GM21390 (cell line): ENCODE data around the gene SLCO2B1.

ENCODE experiments used
- ATAC-seq: cut with Tn5 transposase; IDR thresholded peaks from one replicate; pipeline ENCODE4 v1.9.1; 2021; ENCODE audit not compliant: unreplicated experiment

Gene SLCO2B1

GRCh38 chr11:75191330-75191717 is 40.4 kb downstream of the SLCO2B1 start:
- ATAC-seq: no peak

- ATAC-seq: no peak
Measured at GRCh38 chr11:75193271-75193670, 42.4 kb downstream of the SLCO2B1 start.

- no peak for ATAC-seq
Measured at GRCh38 chr11:75193711-75194110, 42.8 kb downstream of the SLCO2B1 start.

- ATAC-seq: no peak
Measured at GRCh38 chr11:75194147-75194546, 43.2 kb downstream of the SLCO2B1 start.

- no peak for ATAC-seq
Measured at GRCh38 chr11:75195167-75195962, 44.5 kb downstream of the SLCO2B1 start.

GRCh38 chr11:75196426-75196825 is 45.5 kb downstream of the SLCO2B1 start:
- no peak for ATAC-seq

GRCh38 chr11:75197512-75198277 is 46.8 kb downstream of the SLCO2B1 start:
- ATAC-seq: no peak

- ATAC-seq: no peak
Measured at GRCh38 chr11:75198278-75198973, 47.5 kb downstream of the SLCO2B1 start.

GRCh38 chr11:75199412-75199955 is 48.6 kb downstream of the SLCO2B1 start:
- no peak for ATAC-seq

GRCh38 chr11:75200051-75200450 is 49.1 kb downstream of the SLCO2B1 start:
- no peak for ATAC-seq

- no peak for ATAC-seq
Measured at GRCh38 chr11:75200531-75200930, 49.6 kb downstream of the SLCO2B1 start.

GRCh38 chr11:75201771-75202170 is 50.9 kb downstream of the SLCO2B1 start:
- no peak for ATAC-seq

GRCh38 chr11:75202195-75202594 is 51.3 kb downstream of the SLCO2B1 start:
- no peak for ATAC-seq

- ATAC-seq: no peak
Measured at GRCh38 chr11:75203138-75203537, 52.2 kb downstream of the SLCO2B1 start.

GRCh38 chr11:75203641-75204011 is 52.7 kb downstream of the SLCO2B1 start:
- ATAC-seq: no peak

GRCh38 chr11:75204012-75204674 is 53.2 kb downstream of the SLCO2B1 start:
- ATAC-seq: no peak

- no peak for ATAC-seq
Measured at GRCh38 chr11:75204685-75205563, 54.0 kb downstream of the SLCO2B1 start.

GRCh38 chr11:75205564-75206020 is 54.7 kb downstream of the SLCO2B1 start:
- ATAC-seq: no peak

- no peak for ATAC-seq
Measured at GRCh38 chr11:75208446-75208845, 57.5 kb downstream of the SLCO2B1 start.

- no peak for ATAC-seq
Measured at GRCh38 chr11:75212411-75212810, 61.5 kb downstream of the SLCO2B1 start.
